HG03135 (cell line): ENCODE data around the gene NLRP3.
"Not testable (repeated sequence)": the region's sequence is repeated elsewhere in the genome, so short reads cannot be mapped to it uniquely, and the experiment has no call there.

Experiments used
- ATAC-seq: cut with Tn5 transposase; IDR thresholded peaks from one replicate; pipeline ENCODE4 v1.9.1; 2021; ENCODE audit warnings: mild to moderate bottlenecking, moderate library complexity; ENCODE audit not compliant: unreplicated experiment

Gene NLRP3

GRCh38 chr1:247468481-247469140 lies 52.6 kb downstream of the NLRP3 start:
- ATAC-seq, result no peak

- ATAC-seq, result no peak
Observed at GRCh38 chr1:247469141-247469535, 53.2 kb downstream of the NLRP3 start.

- not testable (repeated sequence) for ATAC-seq
Observed at GRCh38 chr1:247470942-247471429, 55.0 kb downstream of the NLRP3 start.

- ATAC-seq, result no peak
Observed at GRCh38 chr1:247471445-247472016, 55.6 kb downstream of the NLRP3 start.

GRCh38 chr1:247472035-247472434 lies 56.1 kb downstream of the NLRP3 start:
- ATAC-seq, result no peak

- ATAC-seq, result no peak
Observed at GRCh38 chr1:247474367-247474766, 58.4 kb downstream of the NLRP3 start.

- no peak for ATAC-seq
Observed at GRCh38 chr1:247475793-247476192, 59.8 kb downstream of the NLRP3 start.

GRCh38 chr1:247476328-247477058 lies 60.5 kb downstream of the NLRP3 start:
- not testable (repeated sequence) for ATAC-seq

GRCh38 chr1:247482747-247483146 lies 66.8 kb downstream of the NLRP3 start:
- ATAC-seq, result no peak

GRCh38 chr1:247487057-247487456 lies 71.1 kb downstream of the NLRP3 start:
- ATAC-seq, result peak; percentile 60

GRCh38 chr1:247491328-247491727 lies 75.4 kb downstream of the NLRP3 start:
- no peak for ATAC-seq

GRCh38 chr1:247493106-247493505 lies 77.1 kb downstream of the NLRP3 start:
- ATAC-seq, result no peak

- ATAC-seq, result peak; percentile 67
Observed at GRCh38 chr1:247494767-247495166, 78.8 kb downstream of the NLRP3 start.

- ATAC-seq, result no peak
Observed at GRCh38 chr1:247496581-247497285, 80.8 kb downstream of the NLRP3 start.
